Loucy (cell line): ENCODE data around the gene POLD1.

Experiments used
- H2AFZ ChIP-seq: fragments of 200-600 bp; sonication (generic); 2 replicates; pipeline ENCODE4 v1.6.0; 2016; ENCODE audit warnings: antibody characterized with exemption, mild to moderate bottlenecking, low read length, moderate library complexity
- H3F3A ChIP-seq: fragments of 200-600 bp; 2 replicates; pipeline ENCODE4 v1.6.0; 2016; ENCODE audit warnings: antibody characterized with exemption, low read depth, mild to moderate bottlenecking
- H3K27me3 ChIP-seq: fragments of 200-600 bp; sonication (generic); 2 replicates; pipeline ENCODE4 v1.6.1; 2014; ENCODE audit warnings: low read length, mild to moderate bottlenecking; ENCODE audit not compliant: insufficient read depth, poor library complexity, severe bottlenecking
- H3K36me3 ChIP-seq: fragments of 200-600 bp; sonication (generic); 2 replicates; pipeline ENCODE4 v1.6.1; 2016; ENCODE audit warnings: low read length; ENCODE audit not compliant: insufficient read depth
- H3K4me1 ChIP-seq: fragments of 200-600 bp; sonication (generic); 2 replicates; pipeline ENCODE4 v1.5.1; 2014; ENCODE audit warnings: low read length, mild to moderate bottlenecking; ENCODE audit not compliant: insufficient read depth, poor library complexity, severe bottlenecking
- H3K4me2 ChIP-seq: fragments of 200-600 bp; sonication (generic); 2 replicates; pipeline ENCODE4 v1.6.0; 2014; ENCODE audit warnings: antibody characterized with exemption, low read length, low read depth, mild to moderate bottlenecking; ENCODE audit not compliant: poor library complexity, severe bottlenecking
- H3K4me3 ChIP-seq: fragments of 200-600 bp; sonication (generic); 2 replicates; pipeline ENCODE4 v1.5.1; 2014; ENCODE audit warnings: low read length, mild to moderate bottlenecking, mixed read lengths; ENCODE audit not compliant: poor library complexity, severe bottlenecking
- H3K79me2 ChIP-seq: fragments of 200-600 bp; sonication (generic); 2 replicates; pipeline ENCODE4 v1.6.1; 2014; ENCODE audit warnings: low read length; ENCODE audit not compliant: insufficient read depth
- H3K9ac ChIP-seq: fragments of 200-600 bp; sonication (generic); 2 replicates; pipeline ENCODE4 v1.6.0; 2014; ENCODE audit warnings: mild to moderate bottlenecking, low read depth, low read length, moderate library complexity; ENCODE audit not compliant: poor library complexity, severe bottlenecking
- H3K9me2 ChIP-seq: fragments of 200-600 bp; sonication (generic); replicated peaks from 2 replicates; pipeline ENCODE4 v1.6.1; 2016; ENCODE audit warnings: low read depth, low read length, mixed read lengths
- H3K9me3 ChIP-seq: fragments of 200-600 bp; sonication (generic); 2 replicates; pipeline ENCODE4 v1.6.1; 2014; ENCODE audit warnings: mild to moderate bottlenecking, antibody characterized with exemption, low read length, low read depth; ENCODE audit not compliant: insufficient read depth
- H4K20me1 ChIP-seq: fragments of 200-600 bp; sonication (generic); 2 replicates; pipeline ENCODE4 v1.6.0; 2014; ENCODE audit warnings: antibody characterized with exemption, low read length, mild to moderate bottlenecking; ENCODE audit not compliant: insufficient read depth, poor library complexity, severe bottlenecking
- EZH2phosphoT487 ChIP-seq: fragments of 200-600 bp; IDR thresholded peaks from 2 replicates; pipeline ENCODE4 v1.6.1; 2018; ENCODE audit warnings: antibody characterized with exemption, mild to moderate bottlenecking, moderate library complexity, borderline replicate concordance
- TF ChIP-seq, protein P1 (sequence below): fragments of 200-600 bp; sonication (generic); conservative IDR thresholded peaks from 2 replicates; pipeline ENCODE4 v1.5.1; 2014; ENCODE audit warnings: mild to moderate bottlenecking, antibody characterized with exemption, low read length

POLD1 gene

DNA sequence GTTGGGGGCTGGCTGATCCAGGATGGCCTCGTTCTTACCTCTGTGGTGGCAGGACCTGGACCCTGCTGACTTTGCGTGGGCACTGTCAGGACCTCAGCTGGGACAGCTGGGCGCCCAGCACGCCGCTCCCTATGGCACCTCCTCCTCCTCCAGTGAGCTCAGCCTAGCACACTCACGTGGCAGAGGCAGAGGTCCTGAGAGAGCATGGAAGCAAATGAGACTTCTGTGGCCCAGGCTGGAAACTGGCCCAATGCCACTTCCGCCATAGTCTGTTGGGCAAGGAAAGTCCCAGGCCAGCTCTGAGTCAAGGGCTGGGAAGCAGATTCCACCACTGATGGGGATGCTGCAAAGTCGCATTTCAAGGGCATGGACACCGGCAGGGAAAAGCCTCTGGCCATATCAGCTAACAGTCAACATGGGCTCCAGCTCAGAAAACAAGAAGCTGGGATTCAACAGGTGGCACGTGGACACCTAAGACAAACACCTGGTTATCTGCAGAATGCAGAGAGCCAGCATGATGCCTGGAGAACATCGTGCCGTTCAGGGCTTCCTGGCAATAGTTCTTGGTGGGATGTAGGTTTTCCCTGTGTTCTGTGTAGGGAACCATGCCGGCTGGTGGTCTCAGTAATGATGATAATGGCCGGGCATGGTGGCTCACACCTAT is 65.2 kb downstream of the POLD1 start:
- Histone ChIP-seq H3K9me2 (no peaks in the 10 kb centered on the region), H3K79me2 (no peaks in the 10 kb centered on the region), H3K4me3 (no peak overlapping the region), H3F3A (no peaks in the 10 kb centered on the region), H3K9me3 (no peaks in the 10 kb centered on the region), H3K9ac (no peak overlapping the region), H2AFZ (no peak overlapping the region), H3K36me3 (no peaks in the 10 kb centered on the region), H4K20me1 (no peaks in the 10 kb centered on the region), H3K4me1 (no peaks in the 10 kb centered on the region), H3K4me2 (no peak overlapping the region), H3K27me3 (no peaks in the 10 kb centered on the region)
- TF ChIP-seq EZH2phosphoT487 = no peak
- TF ChIP-seq, protein P1, sequence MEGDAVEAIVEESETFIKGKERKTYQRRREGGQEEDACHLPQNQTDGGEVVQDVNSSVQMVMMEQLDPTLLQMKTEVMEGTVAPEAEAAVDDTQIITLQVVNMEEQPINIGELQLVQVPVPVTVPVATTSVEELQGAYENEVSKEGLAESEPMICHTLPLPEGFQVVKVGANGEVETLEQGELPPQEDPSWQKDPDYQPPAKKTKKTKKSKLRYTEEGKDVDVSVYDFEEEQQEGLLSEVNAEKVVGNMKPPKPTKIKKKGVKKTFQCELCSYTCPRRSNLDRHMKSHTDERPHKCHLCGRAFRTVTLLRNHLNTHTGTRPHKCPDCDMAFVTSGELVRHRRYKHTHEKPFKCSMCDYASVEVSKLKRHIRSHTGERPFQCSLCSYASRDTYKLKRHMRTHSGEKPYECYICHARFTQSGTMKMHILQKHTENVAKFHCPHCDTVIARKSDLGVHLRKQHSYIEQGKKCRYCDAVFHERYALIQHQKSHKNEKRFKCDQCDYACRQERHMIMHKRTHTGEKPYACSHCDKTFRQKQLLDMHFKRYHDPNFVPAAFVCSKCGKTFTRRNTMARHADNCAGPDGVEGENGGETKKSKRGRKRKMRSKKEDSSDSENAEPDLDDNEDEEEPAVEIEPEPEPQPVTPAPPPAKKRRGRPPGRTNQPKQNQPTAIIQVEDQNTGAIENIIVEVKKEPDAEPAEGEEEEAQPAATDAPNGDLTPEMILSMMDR = no peak

DNA sequence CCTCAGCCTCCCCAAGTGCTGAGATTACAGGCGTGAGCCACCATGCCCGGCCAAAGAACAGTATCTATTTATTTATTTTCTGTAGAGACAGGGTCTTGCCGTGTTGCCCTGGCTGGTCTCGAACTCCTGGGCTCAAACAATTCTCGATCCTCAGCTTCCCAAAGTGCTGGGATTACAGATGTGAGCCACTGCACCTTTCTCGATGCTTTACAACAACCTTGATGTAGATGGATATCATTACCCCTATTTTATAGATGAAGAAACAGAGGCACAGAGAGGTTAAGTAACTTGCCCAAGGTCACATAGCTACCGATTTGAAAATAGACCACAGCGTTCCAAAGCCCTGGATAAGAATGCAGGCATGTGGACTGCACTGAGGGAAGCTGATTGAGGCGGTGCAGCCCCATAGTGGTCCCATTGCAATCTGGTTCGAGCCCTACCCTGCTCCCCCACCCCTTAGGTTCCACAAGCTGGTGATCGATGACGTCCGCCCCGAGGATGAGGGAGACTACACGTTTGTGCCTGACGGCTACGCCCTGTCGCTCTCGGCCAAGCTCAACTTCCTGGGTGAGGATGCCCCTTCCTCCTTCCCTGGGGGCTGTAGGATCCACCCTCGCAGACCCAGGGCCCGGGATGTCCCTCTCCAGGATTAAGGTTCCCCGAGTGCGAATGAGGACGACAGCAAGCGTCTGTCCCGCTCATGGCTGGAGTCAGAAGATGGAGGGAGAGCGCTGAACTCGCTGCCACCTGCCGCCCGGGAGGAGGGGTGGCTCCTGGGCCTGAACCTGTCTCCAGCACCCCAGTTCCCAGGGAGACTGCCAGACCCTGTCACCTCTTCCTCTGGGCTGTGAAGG is 66.4 kb downstream of the POLD1 start:
- Histone ChIP-seq H3K36me3 (no peaks in the 10 kb centered on the region), H3K4me2 (no peak overlapping the region), H4K20me1 (no peaks in the 10 kb centered on the region), H3K4me1 (no peaks in the 10 kb centered on the region), H3F3A (no peaks in the 10 kb centered on the region), H2AFZ (no peak overlapping the region), H3K4me3 (no peak overlapping the region), H3K27me3 (no peaks in the 10 kb centered on the region), H3K9me3 (no peaks in the 10 kb centered on the region), H3K79me2 (no peaks in the 10 kb centered on the region), H3K9me2 (no peaks in the 10 kb centered on the region), H3K9ac (no peak overlapping the region)
- TF ChIP-seq, protein P1 = no peak
- no peak for TF ChIP-seq EZH2phosphoT487

DNA sequence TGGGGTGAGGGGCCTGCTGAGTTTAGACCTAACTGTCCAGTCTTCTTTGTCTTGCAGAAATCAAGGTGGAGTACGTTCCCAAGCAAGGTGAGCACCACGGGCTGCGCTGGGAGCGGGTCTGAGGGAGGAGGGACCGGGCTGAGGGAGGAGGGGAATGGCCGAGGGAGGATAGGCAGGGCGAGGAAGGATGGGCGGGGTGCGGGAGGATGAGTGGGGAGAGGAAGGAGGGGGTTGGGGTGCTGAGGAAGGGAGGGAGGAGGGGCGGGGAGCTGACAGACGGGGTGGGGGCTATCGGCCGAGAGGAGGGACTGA is 67.0 kb downstream of the POLD1 start:
- no peaks in the 10 kb centered on the region for H3F3A ChIP-seq
- H3K9me3 ChIP-seq = no peaks in the 10 kb centered on the region
- H3K4me2 ChIP-seq = no peak overlapping the region
- H3K27me3 ChIP-seq = no peaks in the 10 kb centered on the region
- no peaks in the 10 kb centered on the region for H3K9me2 ChIP-seq
- no peaks in the 10 kb centered on the region for H4K20me1 ChIP-seq
- H2AFZ ChIP-seq = no peak overlapping the region
- no peak for TF ChIP-seq EZH2phosphoT487
- TF ChIP-seq, protein P1 = no peak
- no peaks in the 10 kb centered on the region for H3K4me1 ChIP-seq
- no peaks in the 10 kb centered on the region for H3K79me2 ChIP-seq
- no peak overlapping the region for H3K9ac ChIP-seq
- no peaks in the 10 kb centered on the region for H3K36me3 ChIP-seq
- no peak overlapping the region for H3K4me3 ChIP-seq
